Transverse colon (tissue), 4 donors: ENCODE measurements around the gene SERTAD1.

Source experiments
- EP300 ChIP-seq: sonication (generic); formaldehyde crosslinking; IDR thresholded peaks from one replicate; pipeline ENCODE4 v1.6.1; 2017; ENCODE audit warnings: antibody characterized with exemption, low read depth
- POLR2A ChIP-seq: fragments of 450-650 bp; IDR thresholded peaks from one replicate; pipeline ENCODE4 v1.6.1; 2016; ENCODE audit warnings: antibody characterized with exemption, mild to moderate bottlenecking, moderate library complexity
- POLR2AphosphoS5 ChIP-seq, 3 donors: sonication (generic); formaldehyde crosslinking; IDR thresholded peaks; one replicate each; pipeline ENCODE4 v1.6.1; 2016; ENCODE audit warnings: antibody characterized with exemption in 3 of 3
- TF ChIP-seq, protein P1 (sequence below), 5 experiments: fragments of 200-600 bp in 3 of 5; fragments of 450-650 bp in 2 of 5; sonication (generic) in 3 of 5; IDR thresholded peaks; 1 replicate in 2 of 5; 2 replicates in 3 of 5; pipeline ENCODE4 v1.5.1; 2016 to 2017; ENCODE audit warnings: antibody characterized with exemption in 5 of 5, inconsistent platforms in 3 of 5, mild to moderate bottlenecking in 2 of 5, moderate library complexity in 1 of 5

DNA sequence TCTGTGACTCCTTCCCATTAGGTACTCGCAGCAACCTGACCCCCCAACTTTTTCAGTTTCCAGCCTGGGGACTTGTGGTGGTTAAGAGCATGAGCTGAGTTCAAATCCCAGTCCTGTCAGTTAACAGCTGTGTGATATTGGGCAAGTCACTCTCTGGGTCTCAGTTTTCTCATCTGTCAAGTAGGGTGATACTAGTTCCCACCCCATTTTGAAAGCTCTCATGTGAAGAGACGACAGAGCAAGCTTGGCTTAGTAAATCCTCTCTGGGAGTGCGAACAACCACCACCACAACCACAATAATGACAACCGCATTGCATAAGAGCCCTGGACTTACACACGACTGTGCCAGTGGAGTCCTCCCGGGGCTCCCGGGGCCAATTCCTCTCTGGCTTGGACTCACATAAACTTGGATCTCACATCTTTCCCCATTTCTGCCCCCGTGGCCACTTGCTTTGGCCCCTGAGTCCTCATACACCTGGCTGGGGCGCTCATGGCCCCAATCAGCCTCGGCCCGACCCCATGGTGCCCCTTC is 39.3 kb upstream of the SERTAD1 start:
- TF ChIP-seq POLR2AphosphoS5 (IDR thresholded peaks at IDR 0.05) (no peak), POLR2A (no peak), EP300 (no peak)
- TF ChIP-seq, protein P1, sequence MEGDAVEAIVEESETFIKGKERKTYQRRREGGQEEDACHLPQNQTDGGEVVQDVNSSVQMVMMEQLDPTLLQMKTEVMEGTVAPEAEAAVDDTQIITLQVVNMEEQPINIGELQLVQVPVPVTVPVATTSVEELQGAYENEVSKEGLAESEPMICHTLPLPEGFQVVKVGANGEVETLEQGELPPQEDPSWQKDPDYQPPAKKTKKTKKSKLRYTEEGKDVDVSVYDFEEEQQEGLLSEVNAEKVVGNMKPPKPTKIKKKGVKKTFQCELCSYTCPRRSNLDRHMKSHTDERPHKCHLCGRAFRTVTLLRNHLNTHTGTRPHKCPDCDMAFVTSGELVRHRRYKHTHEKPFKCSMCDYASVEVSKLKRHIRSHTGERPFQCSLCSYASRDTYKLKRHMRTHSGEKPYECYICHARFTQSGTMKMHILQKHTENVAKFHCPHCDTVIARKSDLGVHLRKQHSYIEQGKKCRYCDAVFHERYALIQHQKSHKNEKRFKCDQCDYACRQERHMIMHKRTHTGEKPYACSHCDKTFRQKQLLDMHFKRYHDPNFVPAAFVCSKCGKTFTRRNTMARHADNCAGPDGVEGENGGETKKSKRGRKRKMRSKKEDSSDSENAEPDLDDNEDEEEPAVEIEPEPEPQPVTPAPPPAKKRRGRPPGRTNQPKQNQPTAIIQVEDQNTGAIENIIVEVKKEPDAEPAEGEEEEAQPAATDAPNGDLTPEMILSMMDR (IDR thresholded peaks at IDR 0.05): no peak
